ENCODE data around the gene CORO2A.
"Not testable (repeated sequence)": the region's sequence is repeated elsewhere in the genome, so short reads cannot be mapped to it uniquely, and the experiment has no call there.

The CORO2A gene

DNA sequence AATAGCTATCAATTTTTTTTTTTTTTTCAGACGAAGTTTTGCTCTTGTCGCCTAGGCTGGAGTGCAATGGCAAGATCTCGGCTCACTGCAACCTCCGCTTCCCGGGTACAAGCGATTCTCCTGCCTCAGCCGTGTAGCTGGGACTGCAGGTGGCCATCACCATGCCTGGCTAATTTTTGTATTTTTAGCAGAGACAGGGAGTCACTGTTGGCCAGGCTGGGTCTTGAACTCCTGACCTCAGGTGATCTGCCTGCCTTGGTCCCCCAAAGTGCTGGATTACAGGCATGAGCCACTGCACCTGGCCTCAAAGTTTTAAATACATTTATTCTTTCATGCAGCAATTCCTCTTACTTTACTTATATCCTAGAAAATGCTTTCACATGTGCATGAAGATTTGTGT is 91.0 kb downstream of the CORO2A start:
- DNase-seq = no peak

DNA sequence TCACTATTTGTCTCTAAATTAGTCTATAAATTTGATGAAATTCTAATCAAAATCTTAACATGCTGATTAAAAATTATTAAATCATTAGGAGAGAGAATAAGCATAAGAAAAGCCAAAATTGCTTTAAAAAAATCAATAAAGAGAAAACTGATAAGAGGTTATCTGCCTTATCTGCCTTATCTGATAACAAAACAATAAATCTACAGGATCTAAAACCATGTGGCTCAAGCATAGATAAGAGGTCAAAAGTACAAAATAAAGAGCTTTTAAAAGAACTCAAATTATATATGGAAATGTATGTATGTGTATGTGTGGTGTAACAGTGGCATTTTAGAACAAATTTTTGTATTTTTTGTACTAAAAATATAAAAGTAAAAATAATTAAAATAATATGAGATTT is 92.0 kb downstream of the CORO2A start:
- DNase-seq = no peak

DNA sequence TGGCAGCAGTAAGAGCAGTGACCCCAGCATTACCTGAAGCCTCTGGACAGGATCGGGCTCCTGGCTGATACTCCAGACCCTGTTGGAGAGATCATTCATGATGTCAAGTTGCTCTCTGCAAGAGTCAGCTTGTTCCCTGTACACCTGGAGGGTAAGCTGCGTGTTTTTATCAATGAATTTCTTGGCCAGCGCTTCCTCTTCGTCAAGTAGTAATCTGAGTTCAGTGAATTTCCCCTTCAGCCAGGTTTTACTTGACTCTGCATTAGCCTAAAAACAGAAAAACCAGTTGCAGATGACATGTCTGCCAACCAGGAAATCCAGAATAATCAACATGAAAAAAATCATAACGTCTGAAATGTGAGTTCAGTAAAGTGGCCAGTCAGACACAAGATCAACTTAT is 92.5 kb downstream of the CORO2A start:
- no peak for DNase-seq

DNA sequence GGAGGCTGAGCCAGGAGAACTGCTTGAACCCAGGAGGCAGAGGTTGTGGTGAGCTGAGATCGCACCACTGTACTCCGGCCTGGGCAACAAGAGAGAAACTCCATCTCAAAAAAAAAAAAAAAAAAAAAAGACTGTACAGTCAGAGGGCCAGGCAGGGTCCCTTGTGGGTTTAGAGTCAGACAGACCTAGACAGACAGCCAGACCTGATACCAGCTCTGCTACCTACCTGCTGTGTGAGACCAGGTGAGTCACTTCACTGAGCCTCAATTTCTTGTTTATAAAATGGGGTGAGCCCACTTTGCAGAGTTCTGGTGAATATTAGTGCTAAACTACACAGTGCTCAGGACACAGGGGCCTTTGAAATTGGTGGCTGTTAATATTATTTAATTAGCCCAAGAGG is 93.1 kb downstream of the CORO2A start:
- no peak for DNase-seq

DNA sequence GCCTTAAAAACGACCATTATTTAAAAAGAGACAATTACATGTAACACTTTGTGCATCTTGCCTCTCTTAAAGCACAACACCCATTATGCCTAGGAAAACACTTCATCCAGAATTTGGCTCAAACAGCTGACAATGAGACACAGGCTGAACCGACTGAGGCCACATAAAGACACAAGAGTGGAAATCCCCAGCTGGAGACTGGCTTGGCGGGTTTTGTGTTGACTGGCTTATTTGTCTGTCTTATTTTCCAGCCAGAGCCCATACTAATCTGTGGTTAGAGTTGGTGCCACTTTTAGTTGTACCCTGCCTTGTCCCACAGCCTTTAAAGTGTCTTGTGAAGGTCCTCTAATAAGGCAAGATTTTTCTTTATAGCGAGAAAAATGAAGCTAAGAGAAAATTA is 94.6 kb downstream of the CORO2A start:
- DNase-seq = no peak

DNA sequence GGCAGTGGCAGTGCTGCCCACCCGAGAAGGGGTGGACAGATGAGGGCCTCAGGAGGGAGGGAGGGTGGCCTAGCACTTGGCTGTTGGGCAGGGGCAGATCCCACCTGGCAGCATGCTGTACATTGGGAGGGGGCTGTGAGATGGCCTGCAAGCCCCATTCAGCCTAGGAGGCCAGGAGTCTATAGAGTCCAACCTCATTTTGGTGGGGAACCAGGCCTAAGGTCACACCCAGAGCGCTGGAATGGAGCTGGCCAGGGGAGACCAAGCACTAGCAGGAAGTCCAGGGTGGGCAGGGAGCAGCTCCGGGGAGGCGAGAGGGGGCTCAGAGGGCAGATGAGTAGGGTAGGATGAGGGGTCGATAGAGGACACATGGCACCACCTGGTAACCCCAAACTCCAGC is 96.3 kb downstream of the CORO2A start:
- no peak for DNase-seq

DNA sequence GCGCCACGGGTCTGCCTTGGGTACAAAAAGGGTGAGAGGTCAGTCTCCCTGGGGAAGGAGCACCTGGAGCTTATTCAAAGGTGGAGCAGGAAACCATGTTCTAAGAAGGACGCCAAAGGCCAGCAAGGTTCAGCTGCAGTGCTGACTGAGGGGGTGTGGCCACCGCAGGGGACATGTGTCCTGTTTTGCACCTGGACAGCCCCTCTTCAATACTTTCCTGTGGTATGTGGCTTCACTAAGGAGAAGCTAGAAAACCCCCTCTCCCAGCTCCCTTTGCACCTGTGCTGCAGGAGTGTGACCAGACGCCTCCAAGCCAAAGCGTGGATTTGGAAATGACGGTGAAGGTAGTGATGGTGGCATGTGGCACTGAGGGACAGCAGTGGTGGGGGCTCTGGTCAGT is 97.0 kb downstream of the CORO2A start:
- DNase-seq = no peak

DNA sequence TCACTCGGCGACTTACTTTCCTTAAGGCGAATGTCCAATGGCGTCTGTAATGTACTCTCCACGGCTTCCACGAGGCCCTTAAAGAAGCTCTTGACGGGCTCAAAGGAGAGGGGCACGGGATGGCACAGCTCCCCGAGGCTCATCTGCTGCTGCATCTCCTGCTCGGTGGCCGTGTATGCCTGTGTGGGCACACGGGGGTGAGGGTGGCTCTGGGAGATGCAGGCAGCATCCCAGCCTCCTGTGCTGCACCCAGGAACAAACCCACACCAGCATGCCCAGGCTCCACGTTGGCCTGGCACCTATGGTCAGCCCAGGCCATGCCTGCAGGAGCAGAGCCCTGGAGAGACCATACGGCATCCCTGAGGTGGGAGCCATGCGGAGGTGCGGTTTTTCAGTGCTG is 97.6 kb downstream of the CORO2A start:
- DNase-seq = no peak

DNA sequence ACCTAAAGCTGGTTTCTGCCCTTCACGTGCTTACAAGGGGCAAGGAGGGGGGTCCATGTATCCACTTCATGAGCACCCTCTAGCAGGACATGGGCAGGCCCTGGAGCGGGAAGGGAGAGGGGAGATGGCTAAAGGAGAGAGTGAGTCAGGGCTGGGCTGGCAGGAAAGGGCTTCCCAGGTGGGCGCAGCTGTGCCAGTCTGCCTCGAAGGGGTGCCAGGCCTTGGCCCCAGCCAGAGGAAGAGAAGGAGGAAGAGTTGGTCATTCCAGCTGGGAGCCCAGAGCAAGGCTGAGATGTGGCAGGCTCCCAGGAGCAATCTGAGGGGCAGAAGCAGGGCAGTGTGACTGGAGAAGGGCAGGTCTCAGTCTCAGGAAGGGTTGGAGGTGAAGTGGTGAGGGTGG is 98.1 kb downstream of the CORO2A start:
- no peak for DNase-seq

DNA sequence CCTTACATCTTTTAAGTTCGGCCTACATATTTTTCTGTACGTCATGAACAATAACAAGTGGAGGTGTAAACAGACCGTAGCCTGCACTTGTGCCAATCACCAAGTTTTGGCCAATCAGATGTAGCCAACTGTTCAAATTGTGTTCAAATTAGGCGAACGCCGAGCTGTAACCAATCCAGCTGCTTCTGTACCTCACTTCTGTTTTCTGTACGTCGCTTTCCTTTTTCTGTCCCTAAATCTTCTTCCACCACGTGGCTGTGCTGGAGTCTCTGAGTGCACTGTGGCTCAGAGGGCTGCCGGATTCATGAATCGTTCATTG is 99.9 kb downstream of the CORO2A start:
- no peak for DNase-seq

DNA sequence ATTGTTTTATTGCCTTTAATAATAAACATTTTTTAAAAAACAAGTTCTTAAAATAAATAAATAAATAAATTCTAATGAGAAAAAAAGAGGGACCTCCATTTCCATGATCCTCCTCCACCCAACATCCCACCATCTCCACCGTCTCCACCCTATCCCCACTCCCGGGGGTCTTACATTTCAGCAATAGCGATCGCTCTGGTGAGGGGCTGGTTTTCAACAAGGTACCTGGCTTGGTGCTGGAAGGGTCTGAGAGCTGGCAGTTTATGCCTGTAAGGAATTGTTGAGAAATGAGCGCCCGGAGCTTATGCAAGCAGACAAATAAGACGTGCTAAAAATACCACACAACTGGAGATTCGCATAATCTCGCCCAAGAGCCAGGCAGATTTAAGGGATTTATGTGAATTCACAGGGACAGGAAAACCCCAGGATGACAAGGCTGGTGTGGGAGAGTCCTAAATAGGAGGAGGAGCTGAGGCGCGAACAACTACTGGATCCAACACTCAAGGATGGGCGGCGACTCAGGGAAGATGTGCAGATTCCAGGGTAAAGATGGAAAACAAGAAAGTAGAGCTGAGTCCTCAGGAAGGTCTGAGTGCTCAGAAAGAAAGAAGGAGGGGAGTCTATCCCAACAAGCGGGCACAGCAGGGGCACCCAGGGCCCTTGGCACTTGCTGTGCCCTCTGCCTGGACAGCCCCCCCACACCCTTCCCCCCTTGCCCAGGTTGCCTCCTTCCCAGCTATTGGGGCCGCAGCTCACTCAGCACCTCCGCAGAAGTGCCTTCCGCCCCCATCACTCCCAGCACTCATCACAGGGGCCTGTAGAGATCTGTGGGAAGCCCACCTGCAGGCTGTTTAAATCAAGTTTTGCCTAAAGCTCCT is 100.5 kb downstream of the CORO2A start:
- no peak for DNase-seq

DNA sequence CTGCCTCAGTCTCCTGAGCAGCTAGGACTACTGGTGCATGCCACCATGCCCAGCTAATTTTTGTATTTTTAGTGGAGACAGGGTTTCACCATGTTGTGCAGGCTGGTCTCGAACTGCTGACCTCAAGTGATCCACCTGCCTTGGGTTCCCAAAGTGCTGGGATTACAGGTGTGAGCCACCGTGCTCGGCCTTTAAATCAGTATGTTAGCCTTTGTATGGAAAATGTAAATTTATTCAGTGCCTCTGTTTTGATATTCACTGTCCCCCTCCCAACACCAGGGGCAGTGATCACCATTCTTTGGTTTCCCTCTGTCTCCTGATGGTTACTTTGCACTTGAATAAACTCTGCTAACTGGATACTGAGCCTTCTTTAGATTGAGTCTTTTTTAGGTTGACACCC is 101.8 kb downstream of the CORO2A start:
- not testable (repeated sequence) for DNase-seq

DNA sequence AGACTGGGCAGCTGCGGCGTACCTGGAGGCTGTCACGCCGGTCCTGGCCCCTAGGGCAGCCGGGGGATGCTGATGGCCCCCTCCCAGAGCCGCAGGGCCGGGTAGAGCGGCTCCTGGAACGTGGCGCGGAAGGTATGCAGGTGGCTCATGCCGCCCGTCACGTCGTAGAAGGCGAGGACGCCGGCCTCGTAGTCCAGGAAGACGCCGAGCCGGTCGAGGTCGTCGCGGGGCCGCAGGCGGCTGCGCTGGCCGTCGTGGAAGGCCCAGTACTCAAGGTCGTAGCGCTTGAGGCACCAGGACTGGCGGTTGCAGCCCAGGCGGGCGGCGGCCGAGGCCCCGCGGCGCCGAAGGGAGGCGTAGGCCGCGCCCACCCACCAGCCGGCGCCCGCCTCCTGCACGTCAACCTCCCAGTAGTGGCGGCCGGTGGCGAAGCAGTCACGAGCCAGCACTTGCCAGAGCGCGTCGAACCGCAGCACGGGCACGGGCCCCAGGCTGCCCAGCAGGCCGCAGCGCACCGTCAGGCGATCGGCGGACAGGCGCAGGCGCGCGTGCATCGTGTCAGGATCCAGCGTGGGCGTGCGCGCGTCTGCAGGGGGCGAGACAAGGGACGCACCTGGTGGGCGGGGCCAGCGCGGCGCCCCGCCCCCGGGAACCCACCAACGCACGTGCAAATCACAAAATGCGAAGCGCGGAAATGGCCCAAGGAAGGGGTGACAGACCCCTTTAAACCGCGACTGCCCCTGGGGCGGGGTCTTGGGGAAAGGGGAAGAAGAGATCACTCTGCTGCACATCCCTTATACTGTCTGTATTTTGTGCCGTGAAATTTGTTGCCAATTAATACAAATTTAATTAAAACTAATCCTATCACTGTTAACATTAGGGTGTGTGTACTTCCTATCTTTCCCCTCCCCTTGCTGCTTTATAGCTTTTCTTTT is 104.8 kb downstream of the CORO2A start:
- no peak for DNase-seq

DNA sequence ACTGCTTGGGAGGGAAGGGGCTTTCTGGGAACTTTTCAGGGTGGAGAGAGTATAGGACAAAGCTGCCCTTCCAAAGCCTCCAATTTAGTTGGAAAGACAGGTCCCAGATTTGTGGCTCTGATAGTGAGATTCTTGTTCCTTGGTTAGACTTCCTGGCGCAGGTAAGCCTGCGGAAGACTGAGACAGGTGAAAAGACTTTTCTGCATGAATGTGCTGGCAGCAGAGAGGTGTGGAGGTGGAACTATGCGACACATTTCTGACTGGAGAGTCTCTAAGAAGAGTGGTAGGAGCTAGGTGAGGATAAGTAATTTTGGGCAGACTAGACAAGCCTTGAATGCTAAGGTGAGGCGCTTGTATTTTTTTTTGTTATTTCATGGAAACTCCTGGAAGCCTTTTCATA is 106.0 kb downstream of the CORO2A start:
- DNase-seq = peak; percentile 59

DNA sequence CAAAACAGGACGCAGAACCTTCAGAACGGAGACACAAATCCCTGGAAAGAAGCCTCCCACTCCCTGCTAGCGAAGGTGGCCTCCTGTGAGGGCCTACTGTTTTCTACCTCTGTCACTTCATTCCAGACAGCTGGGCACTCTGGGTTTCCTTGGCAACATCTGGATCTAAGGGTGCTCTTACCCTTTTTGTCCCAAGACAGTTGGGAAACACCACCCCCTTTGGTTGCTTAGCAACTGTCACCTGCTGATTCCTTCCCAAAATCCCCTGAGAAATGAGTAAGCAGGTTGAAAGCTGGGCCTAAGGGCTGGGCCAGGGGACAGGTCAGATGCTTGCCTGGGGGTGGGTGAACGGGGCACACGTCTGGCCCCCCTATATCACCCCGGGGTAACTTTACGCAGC is 106.5 kb downstream of the CORO2A start:
- peak; percentile 89 for DNase-seq

DNA sequence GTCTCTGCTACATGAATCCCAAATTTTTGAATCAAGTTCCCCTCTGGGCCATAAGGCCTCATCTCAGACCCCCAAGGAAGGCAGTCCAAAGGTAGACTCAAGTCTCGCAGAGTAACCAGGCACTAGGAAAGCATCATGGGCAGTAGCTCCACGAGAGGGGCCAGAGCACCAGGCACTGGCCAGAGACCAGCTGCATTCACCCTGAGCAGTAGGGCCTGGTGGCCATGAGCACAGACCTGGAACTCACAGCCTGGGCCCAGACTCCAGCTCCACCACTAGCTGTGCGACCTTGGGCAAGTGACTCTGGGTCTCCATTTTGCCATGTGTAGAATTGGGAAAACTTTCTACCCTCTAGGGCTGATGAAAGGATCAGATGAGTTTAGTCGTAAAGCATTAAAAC is 107.4 kb downstream of the CORO2A start:
- no peak for DNase-seq

DNA sequence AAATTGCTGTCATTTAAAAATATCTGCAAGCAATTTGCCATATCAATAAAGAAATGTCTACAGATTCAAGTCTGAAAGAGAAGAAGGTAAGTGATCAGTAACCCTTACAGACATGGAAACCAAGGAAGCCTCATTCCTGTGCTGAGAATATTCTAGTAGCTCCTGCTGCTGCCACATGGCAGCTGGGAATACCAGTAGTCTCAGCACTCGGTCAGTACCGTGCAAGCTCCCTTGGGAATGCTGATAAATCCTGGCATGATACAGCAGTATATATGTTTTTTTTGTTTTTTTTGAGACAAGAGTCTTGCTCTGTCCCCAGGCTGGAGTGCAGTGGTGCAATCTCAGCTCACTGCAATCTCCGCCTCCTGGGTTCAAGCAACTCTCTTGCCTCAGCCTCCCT is 108.0 kb downstream of the CORO2A start:
- DNase-seq = no peak

DNA sequence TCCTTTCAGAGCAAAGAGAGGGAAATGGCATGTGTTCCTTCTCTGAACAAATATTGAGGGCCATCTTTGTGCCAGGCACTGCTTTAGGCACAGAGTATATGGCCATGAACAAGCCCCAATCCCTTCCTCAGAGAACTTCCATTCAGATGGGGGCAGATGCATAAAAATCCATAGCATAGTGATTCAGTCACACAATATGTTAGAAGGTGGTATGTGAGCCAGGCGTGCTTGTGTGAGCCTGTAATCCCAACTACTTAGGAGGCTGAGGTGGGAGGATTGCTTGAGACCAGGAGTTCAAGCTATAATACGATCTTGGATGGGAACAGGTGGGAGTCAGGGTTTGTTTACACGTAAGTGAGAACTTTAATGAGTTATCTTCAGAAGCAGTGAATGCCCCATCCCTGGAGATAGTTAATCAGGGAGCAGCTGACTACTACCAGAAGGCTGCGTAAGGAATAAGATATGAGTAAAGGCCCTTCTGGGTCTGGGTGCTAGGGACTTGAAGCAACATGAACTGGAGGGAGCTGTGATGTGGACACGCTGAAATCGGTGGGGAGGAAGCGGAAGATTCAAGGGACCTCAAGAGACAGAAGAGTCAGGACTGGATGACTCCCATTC is 108.8 kb downstream of the CORO2A start:
- peak; percentile 90 for DNase-seq

DNA sequence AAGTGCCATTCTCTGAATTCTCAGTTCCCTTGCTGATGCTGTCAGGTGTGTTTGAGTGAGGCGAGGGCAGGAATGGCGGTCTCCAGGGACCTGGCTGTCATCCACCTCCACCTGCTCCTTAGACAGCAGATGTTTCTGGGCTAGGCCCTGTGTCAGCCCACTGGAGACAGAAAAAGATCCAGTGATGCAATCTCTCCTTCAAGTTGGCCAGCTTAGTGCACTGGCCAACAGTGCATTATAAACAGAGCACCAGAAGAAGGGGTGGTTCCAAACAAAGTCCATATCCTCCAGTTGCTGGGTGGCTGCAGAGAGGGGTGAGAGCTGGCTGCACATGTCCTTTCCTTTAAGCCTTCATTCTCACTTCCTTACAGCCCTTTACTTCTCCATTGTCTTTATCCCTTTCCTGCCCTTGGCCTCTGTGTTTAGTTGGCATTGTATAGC is 109.4 kb downstream of the CORO2A start:
- peak; percentile 88 for DNase-seq

DNA sequence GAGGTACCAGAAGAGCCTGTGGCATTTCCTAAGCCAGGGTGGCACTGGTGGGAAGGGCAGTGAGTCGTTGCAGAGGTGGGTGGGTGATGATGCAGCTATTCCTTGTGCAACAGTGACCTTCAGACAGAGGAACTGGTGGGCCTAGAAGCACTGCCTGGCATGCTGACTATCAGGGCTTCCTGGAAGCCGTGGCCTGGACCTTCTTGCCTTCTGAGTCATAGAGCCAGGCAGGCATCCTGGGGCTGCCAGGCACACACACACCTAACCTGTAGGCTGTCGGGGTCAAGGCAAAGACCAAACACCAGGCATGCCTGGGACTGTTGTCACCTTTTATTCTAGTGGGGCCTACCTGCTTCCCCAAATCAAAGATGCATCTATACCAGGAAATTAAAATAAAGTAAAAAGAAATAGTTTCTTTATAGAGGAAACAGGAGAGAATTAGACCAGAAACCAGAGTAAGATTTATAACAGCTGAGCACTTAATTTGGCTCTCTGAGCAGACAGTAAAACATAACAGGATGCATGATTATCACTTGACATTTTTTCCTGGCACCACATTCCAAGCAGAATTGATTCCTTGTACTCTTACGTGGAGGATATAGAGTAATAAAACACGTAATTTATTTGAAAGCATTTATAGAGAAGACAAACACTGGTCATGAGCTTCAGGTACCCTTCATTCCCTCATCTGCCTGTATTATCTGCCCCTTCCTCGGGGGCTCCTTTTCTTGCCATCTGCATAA is 110.8 kb downstream of the CORO2A start:
- DNase-seq = no peak

DNA sequence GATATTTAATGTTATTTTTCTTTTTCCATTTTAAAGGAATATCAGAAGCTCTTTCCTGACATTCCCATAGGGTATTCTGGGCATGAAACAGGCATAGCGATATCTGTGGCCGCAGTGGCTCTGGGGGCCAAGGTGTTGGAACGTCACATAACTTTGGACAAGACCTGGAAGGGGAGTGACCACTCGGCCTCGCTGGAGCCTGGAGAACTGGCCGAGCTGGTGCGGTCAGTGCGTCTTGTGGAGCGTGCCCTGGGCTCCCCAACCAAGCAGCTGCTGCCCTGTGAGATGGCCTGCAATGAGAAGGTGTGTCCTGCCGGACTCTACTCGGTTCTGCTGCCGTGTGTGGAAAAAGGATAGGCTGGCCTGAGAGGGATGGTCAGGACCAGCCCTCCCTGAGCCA is 111.7 kb downstream of the CORO2A start:
- DNase-seq = no peak

DNA sequence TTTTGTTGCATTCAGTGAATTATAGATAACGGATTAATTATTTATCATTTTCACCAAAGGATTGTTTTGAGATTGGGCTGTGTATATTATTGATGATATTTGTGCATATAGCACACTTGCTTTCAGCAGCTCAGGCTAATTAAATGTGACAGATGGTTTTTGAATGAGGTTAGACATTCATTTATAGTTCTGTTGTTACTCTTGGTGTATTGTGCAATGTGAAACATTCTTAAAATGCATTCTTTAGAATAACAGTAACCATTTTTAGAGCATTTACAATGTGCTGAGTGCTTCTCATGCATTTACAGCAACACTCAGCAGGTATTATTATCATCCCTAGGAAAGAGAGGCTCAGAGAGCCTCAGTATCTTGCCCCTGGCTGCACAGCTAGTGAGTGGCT is 112.1 kb downstream of the CORO2A start:
- no peak for DNase-seq

DNA sequence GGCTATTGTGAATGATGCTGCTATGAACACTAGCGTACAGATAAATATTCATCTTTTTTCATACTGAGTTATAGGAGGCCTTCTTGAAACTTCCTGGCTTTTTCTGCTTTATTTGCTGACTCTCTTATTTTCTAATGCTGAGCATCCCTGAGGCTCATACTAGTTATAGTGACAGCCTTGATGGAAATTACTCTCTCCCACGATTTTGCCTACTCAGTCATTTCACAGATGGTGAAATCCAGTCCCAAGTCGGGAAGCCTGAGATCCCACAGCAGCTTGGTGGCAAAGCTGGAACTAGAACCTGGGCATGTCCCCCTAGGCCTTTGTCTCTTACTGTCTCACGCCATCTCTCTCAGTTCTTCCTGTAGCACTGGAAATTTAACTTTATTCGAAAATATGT is 113.5 kb downstream of the CORO2A start:
- no peak for DNase-seq
